Neutrophil (primary cell): ENCODE data around the gene TBC1D8.
A peak's percentile ranks its signal among the peaks of the same experiment; 100 is the strongest.
"Not testable (repeated sequence)": the region's sequence is repeated elsewhere in the genome, so short reads cannot be mapped to it uniquely, and the experiment has no call there.

Experiments used
- H3K27ac ChIP-seq: fragments of 200-600 bp; sonication (generic); 2 replicates; pipeline ENCODE4 v1.5.1; 2016; ENCODE audit warnings: mild to moderate bottlenecking, moderate library complexity
- H3K27me3 ChIP-seq: fragments of 200-600 bp; sonication (generic); 2 replicates; pipeline ENCODE4 v1.6.0; 2016; ENCODE audit warnings: mild to moderate bottlenecking
- H3K36me3 ChIP-seq: fragments of 200-600 bp; sonication (generic); 2 replicates; pipeline ENCODE4 v1.5.1; 2017
- H3K4me1 ChIP-seq, 2 experiments: fragments of 200-600 bp in 1 of 2; sonication (generic) in 1 of 2; 1 replicate in 1 of 2; 2 replicates in 1 of 2; pipeline versions ENCODE4 v1.5.1 to v1.6.1; 2013 to 2016; ENCODE audit warnings: low read depth in 1 of 2, low read length in 1 of 2, mild to moderate bottlenecking in 1 of 2, moderate library complexity in 1 of 2; ENCODE audit not compliant: control insufficient read depth in 1 of 2, insufficient read depth in 1 of 2
- H3K4me3 ChIP-seq, 2 experiments: fragments of 200-600 bp in 1 of 2; sonication (generic) in 1 of 2; 1 replicate in 1 of 2; 2 replicates in 1 of 2; pipeline ENCODE4 v1.5.1; 2013 to 2016; ENCODE audit warnings: low read depth in 1 of 2, low read length in 1 of 2, mild to moderate bottlenecking in 1 of 2, moderate library complexity in 1 of 2
- H3K9me3 ChIP-seq: fragments of 200-600 bp; sonication (generic); 2 replicates; pipeline ENCODE4 v1.5.1; 2016
- TF ChIP-seq, protein P1 (sequence below): fragments of 200-600 bp; sonication (generic); IDR thresholded peaks from 2 replicates; pipeline ENCODE4 v1.5.1; 2016; ENCODE audit warnings: antibody characterized with exemption

TBC1D8 gene

GRCh38 chr2:101053117-101053516, 98.1 kb downstream of the TBC1D8 start:
- H3K27ac ChIP-seq = no peak overlapping the region
- H3K27me3 ChIP-seq = no peaks in the 10 kb centered on the region
- peaks cover 27% of the 10 kb centered on the region for H3K36me3 ChIP-seq
- no peak overlapping the region for H3K4me3 ChIP-seq
- TF ChIP-seq, protein P1, sequence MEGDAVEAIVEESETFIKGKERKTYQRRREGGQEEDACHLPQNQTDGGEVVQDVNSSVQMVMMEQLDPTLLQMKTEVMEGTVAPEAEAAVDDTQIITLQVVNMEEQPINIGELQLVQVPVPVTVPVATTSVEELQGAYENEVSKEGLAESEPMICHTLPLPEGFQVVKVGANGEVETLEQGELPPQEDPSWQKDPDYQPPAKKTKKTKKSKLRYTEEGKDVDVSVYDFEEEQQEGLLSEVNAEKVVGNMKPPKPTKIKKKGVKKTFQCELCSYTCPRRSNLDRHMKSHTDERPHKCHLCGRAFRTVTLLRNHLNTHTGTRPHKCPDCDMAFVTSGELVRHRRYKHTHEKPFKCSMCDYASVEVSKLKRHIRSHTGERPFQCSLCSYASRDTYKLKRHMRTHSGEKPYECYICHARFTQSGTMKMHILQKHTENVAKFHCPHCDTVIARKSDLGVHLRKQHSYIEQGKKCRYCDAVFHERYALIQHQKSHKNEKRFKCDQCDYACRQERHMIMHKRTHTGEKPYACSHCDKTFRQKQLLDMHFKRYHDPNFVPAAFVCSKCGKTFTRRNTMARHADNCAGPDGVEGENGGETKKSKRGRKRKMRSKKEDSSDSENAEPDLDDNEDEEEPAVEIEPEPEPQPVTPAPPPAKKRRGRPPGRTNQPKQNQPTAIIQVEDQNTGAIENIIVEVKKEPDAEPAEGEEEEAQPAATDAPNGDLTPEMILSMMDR = no peak
- peaks cover 31 to 34% of the 10 kb centered on the region in 2 experiments for H3K4me1 ChIP-seq
- no peaks in the 10 kb centered on the region for H3K9me3 ChIP-seq

DNA sequence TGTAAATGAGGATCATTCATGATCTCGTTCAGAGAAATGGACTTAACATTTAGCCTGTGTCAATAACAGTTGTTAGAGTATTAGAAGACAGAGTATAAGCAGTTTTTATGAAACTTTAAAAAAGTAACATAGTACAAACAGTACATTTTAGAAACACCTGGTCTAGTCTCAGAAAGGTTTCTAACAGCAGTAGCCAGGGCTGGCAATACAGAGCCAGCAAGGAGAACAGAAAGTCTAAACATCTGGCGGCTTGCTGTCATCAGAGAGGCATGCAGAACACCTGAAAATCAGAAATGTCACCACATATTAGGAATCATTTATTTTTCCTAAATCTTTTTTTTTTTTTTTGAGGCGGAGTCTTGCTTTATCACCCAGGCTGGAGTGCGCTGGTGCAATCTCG, 99.0 kb downstream of the TBC1D8 start:
- Histone ChIP-seq H3K9me3 (no peaks in the 10 kb centered on the region), H3K27ac (peak overlapping the region; percentile 63), H3K27me3 (no peaks in the 10 kb centered on the region), H3K4me3 (no peak overlapping the region), H3K36me3 (peaks cover 22% of the 10 kb centered on the region), H3K4me1 (peaks cover 31 to 34% of the 10 kb centered on the region in 2 experiments)
- TF ChIP-seq, protein P1 = no peak

- H3K27me3 ChIP-seq, H3K9me3 ChIP-seq, H3K4me3 ChIP-seq: not testable (repeated sequence)
- Histone ChIP-seq H3K27ac (peak overlapping the region; percentile 63), H3K4me1 (peaks cover 31 to 34% of the 10 kb centered on the region in 2 experiments), H3K36me3 (peaks cover 14% of the 10 kb centered on the region)
Observed at GRCh38 chr2:101050886-101051285, 100.3 kb downstream of the TBC1D8 start.

- Histone ChIP-seq H3K4me1 (peaks cover 41 to 43% of the 10 kb centered on the region in 2 experiments), H3K27ac (no peak overlapping the region), H3K36me3 (peaks cover 8% of the 10 kb centered on the region), H3K9me3 (no peaks in the 10 kb centered on the region), H3K27me3 (no peaks in the 10 kb centered on the region), H3K4me3 (no peak overlapping the region)
- TF ChIP-seq, protein P1 = no peak
Observed at GRCh38 chr2:101048756-101049155, 102.4 kb downstream of the TBC1D8 start.

DNA sequence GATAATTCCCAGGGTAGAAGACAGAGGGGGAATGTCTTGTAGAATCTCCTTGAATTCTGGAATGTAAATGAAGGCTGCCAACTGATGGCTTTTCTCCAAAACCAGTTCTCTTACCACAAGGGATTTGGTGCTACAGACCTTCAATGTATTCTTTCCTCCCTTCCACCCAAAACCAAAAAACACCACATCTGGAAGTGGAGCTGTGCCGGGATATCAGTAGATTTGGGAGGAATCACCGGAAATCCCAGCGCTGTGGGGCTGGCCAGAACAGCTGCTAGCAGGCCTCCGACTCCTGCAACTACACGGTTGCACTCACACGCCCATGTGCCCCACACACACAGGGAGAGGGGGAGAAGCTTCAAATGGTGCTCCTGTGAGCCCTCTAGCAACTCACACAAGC, 103.4 kb downstream of the TBC1D8 start:
- Histone ChIP-seq H3K4me3 (no peak overlapping the region), H3K4me1 (peaks cover 44% of the 10 kb centered on the region in 2 experiments), H3K27ac (no peak overlapping the region), H3K36me3 (peaks cover 7% of the 10 kb centered on the region), H3K27me3 (no peaks in the 10 kb centered on the region), H3K9me3 (no peaks in the 10 kb centered on the region)
- TF ChIP-seq, protein P1 = no peak

- Histone ChIP-seq H3K4me3 (no peak overlapping the region), H3K27me3 (no peaks in the 10 kb centered on the region), H3K9me3 (no peaks in the 10 kb centered on the region), H3K27ac (no peak overlapping the region), H3K4me1 (peaks cover 44 to 46% of the 10 kb centered on the region in 2 experiments), H3K36me3 (peaks cover 7% of the 10 kb centered on the region)
- TF ChIP-seq, protein P1 = no peak
Observed at GRCh38 chr2:101047075-101047766, 104.0 kb downstream of the TBC1D8 start.
